Naive thymus-derived CD4-positive, alpha-beta T cell (primary cell): ENCODE data around the gene RPS2. TPM values are rescaled to one million over a fixed set of nuclear protein-coding genes. Genes with fewer than 3 reads are reported as not detected.

Source experiments
- ATAC-seq: fragments of 150-1000 bp; cut with Tn5 transposase; 2 replicates; pipeline ENCODE4 v1.10.0; 2021; ENCODE audit warnings: mild to moderate bottlenecking, moderate library complexity
- CTCF ChIA-PET: fragments of 350-600 bp; sonication (Branson Sonifier 250); formaldehyde crosslinking; loops from one replicate; lab custom pipeline; 2021; ENCODE audit warnings: antibody characterized with exemption; lab: Charles Lee
- POLR2A ChIA-PET: fragments of 350-600 bp; sonication (Branson Sonifier 250); formaldehyde crosslinking; loops from one replicate; lab custom pipeline; 2021; ENCODE audit warnings: antibody characterized with exemption, inconsistent platforms; lab: Charles Lee
- DNase-seq, 9 donors: peaks; one replicate each; pipeline versions ENCODE4 v3.0.0 to v3.0.0-alpha.2; 2020 to 2022; ENCODE audit warnings: mixed read lengths in 1 of 9
- H3K27ac ChIP-seq: one replicate; pipeline ENCODE4 v1.7.0; 2013; ENCODE audit warnings: mild to moderate bottlenecking, low read depth, low read length, moderate library complexity
- H3K27me3 ChIP-seq, 2 donors: one replicate each; pipeline ENCODE4 v1.7.0; 2013; ENCODE audit warnings: low read length in 2 of 2, mild to moderate bottlenecking in 2 of 2, moderate library complexity in 2 of 2; ENCODE audit not compliant: control insufficient read depth in 2 of 2, insufficient read depth in 2 of 2
- H3K36me3 ChIP-seq, 3 experiments: 1 replicate in 2 of 3; 2 replicates in 1 of 3; pipeline ENCODE4 v1.7.0; 2013; ENCODE audit warnings: low read length in 3 of 3, mild to moderate bottlenecking in 3 of 3, moderate library complexity in 1 of 3; ENCODE audit not compliant: insufficient read depth in 3 of 3, control insufficient read depth in 2 of 3
- H3K4me1 ChIP-seq, 2 donors: one replicate each; pipeline ENCODE4 v1.7.0; 2013; ENCODE audit warnings: low read length in 2 of 2, mild to moderate bottlenecking in 2 of 2, moderate library complexity in 1 of 2; ENCODE audit not compliant: control insufficient read depth in 2 of 2, insufficient read depth in 2 of 2
- H3K4me3 ChIP-seq: 2 replicates; pipeline ENCODE4 v1.7.0; 2013; ENCODE audit warnings: mild to moderate bottlenecking, low read length
- H3K9me3 ChIP-seq, 3 experiments: 1 replicate in 2 of 3; 2 replicates in 1 of 3; pipeline ENCODE4 v1.7.0; 2013; ENCODE audit warnings: low read length in 3 of 3; ENCODE audit not compliant: control insufficient read depth in 2 of 3
- H3K27ac Mint-ChIP-seq, 9 donors: one replicate each; pipeline ENCODE4 v1.8.0; 2020 to 2022; ENCODE audit warnings: mixed read lengths in 9 of 9, mild to moderate bottlenecking in 8 of 9, moderate library complexity in 5 of 9, inconsistent platforms in 2 of 9
- H3K27me3 Mint-ChIP-seq, 5 donors: one replicate each; pipeline ENCODE4 v1.8.0; 2021 to 2022; ENCODE audit warnings: mixed read lengths in 5 of 5, mild to moderate bottlenecking in 1 of 5
- H3K36me3 Mint-ChIP-seq, 5 donors: one replicate each; pipeline ENCODE4 v1.8.0; 2020 to 2022; ENCODE audit warnings: mixed read lengths in 5 of 5, mild to moderate bottlenecking in 3 of 5, inconsistent platforms in 1 of 5
- H3K4me1 Mint-ChIP-seq, 7 donors: one replicate each; pipeline ENCODE4 v1.8.0; 2020 to 2022; ENCODE audit warnings: mixed read lengths in 7 of 7, mild to moderate bottlenecking in 3 of 7, inconsistent platforms in 1 of 7
- H3K4me3 Mint-ChIP-seq, 10 donors: one replicate each; pipeline ENCODE4 v1.8.0; 2020 to 2022; ENCODE audit warnings: mild to moderate bottlenecking in 10 of 10, mixed read lengths in 10 of 10, moderate library complexity in 6 of 10, inconsistent platforms in 2 of 10
- H3K9me3 Mint-ChIP-seq, 11 donors: one replicate each; pipeline ENCODE4 v1.8.0; 2020 to 2022; ENCODE audit warnings: mixed read lengths in 11 of 11, mild to moderate bottlenecking in 4 of 11, inconsistent platforms in 1 of 11, moderate library complexity in 1 of 11
- intact Hi-C, 2 donors: fragments of 100-400 bp; cut with micrococcal nuclease; formaldehyde crosslinking; loops; one replicate each; pipeline ENCODE4 v1.15.1; 2023
- polyA plus RNA-seq, 2 donors: library from polyadenylated mRNA; unstranded; fragments of 300-500 nt; fragmentation: Illumina TruSeq; gene quantifications; one replicate each; pipeline ENCODE4 v1.2.3, GENCODE V29; 2021
- total RNA-seq, 6 experiments: library from RNA in 5 of 6; stranded (reverse) in 5 of 6; gene quantifications; 1 replicate in 5 of 6; 2 replicates in 1 of 6; pipeline ENCODE4 v1.2.3 and lab custom pipeline; 2021 to 2026

The RPS2 gene
- total and polyA plus RNA-seq, 7 experiments from 2014 or later, result 2,562 to 7,254 (median 3,209) TPM

DNA sequence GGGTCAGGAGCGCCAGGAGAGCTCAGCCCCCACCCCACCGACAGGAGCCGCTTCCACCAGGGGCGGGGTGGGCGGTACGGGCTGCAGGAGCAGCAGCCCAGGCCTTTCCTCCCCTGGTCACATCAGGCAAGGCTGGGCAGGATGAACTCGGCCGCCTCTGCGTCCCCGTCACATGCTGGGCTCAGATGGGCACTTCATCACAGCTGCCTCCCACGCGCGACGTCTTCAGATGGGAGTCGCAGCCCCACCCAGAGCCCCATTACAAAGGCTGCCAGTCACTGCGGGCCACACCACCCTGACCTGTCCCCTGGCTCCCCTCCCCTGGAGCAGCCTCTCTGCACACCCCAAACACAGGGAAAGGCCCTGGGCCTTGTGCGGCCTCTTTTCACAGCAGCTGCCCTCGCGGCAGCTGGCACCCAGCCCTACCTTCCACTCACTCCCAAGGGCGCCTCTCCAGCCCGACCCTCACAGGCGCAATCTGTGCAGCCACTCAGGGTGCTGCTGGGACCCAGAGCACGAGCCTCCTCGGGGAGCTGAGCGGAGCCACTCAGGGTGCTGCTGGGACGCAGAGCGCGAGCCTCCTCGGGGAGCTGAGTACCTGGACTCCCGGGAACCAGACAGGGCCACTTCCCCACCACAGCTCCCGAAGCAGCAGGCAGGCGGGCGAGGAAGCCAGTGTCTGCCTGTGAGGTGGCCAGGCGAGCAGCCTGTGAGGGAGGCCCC lies 40.3 kb upstream of the RPS2 start:
- peak overlapping the region in 2 of 10 donors; percentile 14 to 21 for H3K4me3 Mint-ChIP-seq
- H3K4me3 ChIP-seq, result no peak overlapping the region
- H3K9me3 ChIP-seq, result no peaks in the 10 kb centered on the region
- no peaks in the 10 kb centered on the region for H3K27me3 Mint-ChIP-seq
- H3K4me1 Mint-ChIP-seq, result peaks cover 22 to 42% (median 30%) of the 10 kb centered on the region in 7 donors
- no peaks in the 10 kb centered on the region for H3K9me3 Mint-ChIP-seq
- POLR2A ChIA-PET, result interaction anchor here (1.3 to 2.4 kb wide), 4 partner anchors 10 to 150 kb away, joined by 4 to 8 read pairs (median 6); partner anchors contain the start of genes RPS2 and TRAF7
- no peaks in the 10 kb centered on the region for H3K27me3 ChIP-seq
- CTCF ChIA-PET, result interaction anchor here (0.6 to 1.6 kb wide), 2 partner anchors 19 to 150 kb away, joined by 3 to 11 read pairs; partner anchors contain the start of gene TRAF7
- H3K36me3 Mint-ChIP-seq, result peaks cover 0 to 12% (median 0%) of the 10 kb centered on the region in 5 donors
- ATAC-seq (no peak), DNase-seq (no peak)
- no peak overlapping the region for H3K27ac Mint-ChIP-seq
- H3K4me1 ChIP-seq, result peaks cover 29 to 31% of the 10 kb centered on the region in 2 donors
- peaks cover 0 to 37% (median 5%) of the 10 kb centered on the region in 3 experiments for H3K36me3 ChIP-seq
- intact Hi-C loops, result loop anchor here in 1 of 2 donors (5.0 kb wide), 1 partner anchor 42 kb away; the partner anchor contains the start of genes NTHL1 and TSC2
- no peak overlapping the region for H3K27ac ChIP-seq

- Mint-ChIP-seq H3K9me3 (no peaks in the 10 kb centered on the region), H3K4me3 (peak overlapping the region in 3 of 10 donors; percentile 35 to 66 (median 58)), H3K27ac (no peak overlapping the region), H3K27me3 (no peaks in the 10 kb centered on the region), H3K36me3 (peaks cover 0 to 12% (median 0%) of the 10 kb centered on the region in 5 donors), H3K4me1 (peaks cover 20 to 41% (median 30%) of the 10 kb centered on the region in 7 donors)
- intact Hi-C loops, result no loop called here
- DNase-seq, result peak; percentile 71 to 91 (median 83)
- H3K36me3 ChIP-seq, result peaks cover 0 to 46% (median 5%) of the 10 kb centered on the region in 3 experiments
- ChIA-PET POLR2A (interaction anchor here (0.7 to 2.4 kb wide), 8 partner anchors 9 to 177 kb away, joined by 3 to 8 read pairs (median 4); partner anchors contain the start of genes FAHD1, RAB26, RPS2 and TRAF7), CTCF (interaction anchor here (0.6 to 1.7 kb wide), 9 partner anchors 18 to 803 kb away, joined by 3 to 11 read pairs (median 3); partner anchors contain the start of genes GFER, PKD1 and TRAF7)
- no peaks in the 10 kb centered on the region for H3K9me3 ChIP-seq
- ATAC-seq, result peak; percentile 98
- H3K27me3 ChIP-seq, result no peaks in the 10 kb centered on the region
- H3K27ac ChIP-seq, result no peak overlapping the region
- H3K4me3 ChIP-seq, result no peak overlapping the region
- peaks cover 27 to 29% of the 10 kb centered on the region in 2 donors for H3K4me1 ChIP-seq
Measured at GRCh38 chr16:2003827-2004641, 39.4 kb upstream of the RPS2 start.

DNA sequence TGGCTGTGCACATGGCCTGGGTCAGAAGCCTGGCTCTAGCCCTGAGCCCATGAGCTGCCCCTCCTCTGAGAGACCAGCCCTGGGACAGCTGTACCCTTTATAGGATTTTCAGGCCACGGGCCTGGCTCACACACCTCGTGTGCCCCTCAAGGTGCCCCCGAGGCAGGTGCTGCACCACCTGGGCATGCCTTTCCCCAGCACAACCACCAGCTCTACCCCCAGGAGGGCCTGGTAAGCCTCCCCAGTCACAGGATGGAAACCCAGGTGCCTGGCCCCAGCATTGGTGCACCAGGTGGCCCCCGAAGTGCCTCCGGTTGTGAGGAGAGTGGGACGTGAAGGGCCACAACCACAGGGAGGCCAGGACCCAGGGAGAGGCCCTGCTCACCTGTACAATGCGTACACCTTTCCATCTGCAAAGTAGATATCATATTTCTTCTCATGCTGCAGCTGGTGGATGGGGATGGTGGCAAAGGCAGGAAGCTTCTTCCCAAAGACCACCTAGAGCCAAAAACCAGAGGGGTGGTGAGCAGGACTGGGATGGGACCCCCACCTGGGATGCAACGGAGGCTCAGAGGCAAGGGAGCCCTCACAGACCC lies 38.7 kb upstream of the RPS2 start:
- Histone ChIP-seq H3K27ac (no peak overlapping the region), H3K36me3 (peaks cover 0 to 53% (median 5%) of the 10 kb centered on the region in 3 experiments), H3K4me1 (peaks cover 20 to 22% of the 10 kb centered on the region in 2 donors), H3K9me3 (no peaks in the 10 kb centered on the region), H3K4me3 (no peak overlapping the region), H3K27me3 (no peaks in the 10 kb centered on the region)
- Mint-ChIP-seq H3K27ac (no peak overlapping the region), H3K27me3 (no peaks in the 10 kb centered on the region), H3K4me3 (peak overlapping the region in 1 of 10 donors; percentile 66), H3K4me1 (peaks cover 14 to 35% (median 24%) of the 10 kb centered on the region in 7 donors), H3K9me3 (no peaks in the 10 kb centered on the region), H3K36me3 (peaks cover 0 to 10% (median under 1%) of the 10 kb centered on the region in 5 donors)
- CTCF ChIA-PET, result interaction anchor here (0.6 to 1.7 kb wide), 7 partner anchors 133 to 802 kb away, joined by 3 to 11 read pairs (median 3); partner anchors contain the start of genes PKD1 and TRAF7
- no peak for ATAC-seq
- intact Hi-C loops, result no loop called here
- DNase-seq, result no peak
- POLR2A ChIA-PET, result interaction anchor here (0.8 to 2.4 kb wide), 5 partner anchors 10 to 176 kb away, joined by 3 to 8 read pairs (median 3); partner anchors contain the start of genes FAHD1, RAB26 and RPS2

GRCh38 chr16:2002406-2003230 lies 38.0 kb upstream of the RPS2 start:
- Mint-ChIP-seq H3K27ac (no peak overlapping the region), H3K9me3 (no peaks in the 10 kb centered on the region), H3K4me3 (no peak overlapping the region), H3K27me3 (no peaks in the 10 kb centered on the region), H3K36me3 (peaks cover 0 to 9% (median 3%) of the 10 kb centered on the region in 5 donors), H3K4me1 (peaks cover 9 to 28% (median 18%) of the 10 kb centered on the region in 7 donors)
- no peaks in the 10 kb centered on the region for H3K27me3 ChIP-seq
- CTCF ChIA-PET, result interaction anchor here (0.6 to 1.7 kb wide), 8 partner anchors 135 to 801 kb away, joined by 3 to 11 read pairs (median 3); partner anchors contain the start of gene TRAF7
- ATAC-seq (no peak), DNase-seq (no peak)
- H3K4me3 ChIP-seq, result no peak overlapping the region
- intact Hi-C loops, result no loop called here
- POLR2A ChIA-PET, result interaction anchor here (0.5 to 2.1 kb wide), 6 partner anchors 9 to 606 kb away, joined by 3 to 8 read pairs (median 3); partner anchors contain the start of genes FAHD1 and TRAF7
- peaks cover 0 to 59% (median 5%) of the 10 kb centered on the region in 3 experiments for H3K36me3 ChIP-seq
- H3K27ac ChIP-seq, result no peak overlapping the region
- H3K9me3 ChIP-seq, result no peaks in the 10 kb centered on the region
- peaks cover 13 to 15% of the 10 kb centered on the region in 2 donors for H3K4me1 ChIP-seq

- ChIA-PET CTCF (interaction anchor here (0.6 kb wide), 2 partner anchors 151 to 419 kb away, joined by 3 read pairs; no protein-coding TSS in a partner anchor), POLR2A (interaction anchor here (0.5 to 1.2 kb wide), 6 partner anchors 8 to 605 kb away, joined by 3 to 8 read pairs (median 3); partner anchors contain the start of genes RPS2 and TRAF7)
- Histone ChIP-seq H3K36me3 (peaks cover 0 to 67% (median 5%) of the 10 kb centered on the region in 3 experiments), H3K27me3 (no peaks in the 10 kb centered on the region), H3K9me3 (no peaks in the 10 kb centered on the region), H3K27ac (no peak overlapping the region), H3K4me1 (peaks cover 6 to 12% of the 10 kb centered on the region in 2 donors), H3K4me3 (no peak overlapping the region)
- H3K4me3 Mint-ChIP-seq, result no peak overlapping the region
- H3K9me3 Mint-ChIP-seq, result no peaks in the 10 kb centered on the region
- DNase-seq (no peak), ATAC-seq (no peak)
- peaks cover 7 to 22% (median 10%) of the 10 kb centered on the region in 7 donors for H3K4me1 Mint-ChIP-seq
- no peaks in the 10 kb centered on the region for H3K27me3 Mint-ChIP-seq
- H3K36me3 Mint-ChIP-seq, result peaks cover 0 to 9% (median 7%) of the 10 kb centered on the region in 5 donors
- H3K27ac Mint-ChIP-seq, result no peak overlapping the region
- intact Hi-C loops, result no loop called here
Measured at GRCh38 chr16:2001456-2002355, 37.1 kb upstream of the RPS2 start.
